HG02970 (cell line): Measurements from ENCODE around the gene ARF1.

ENCODE experiments used
- ATAC-seq: cut with Tn5 transposase; IDR thresholded peaks from one replicate; pipeline ENCODE4 v1.9.1; 2021; ENCODE audit warnings: mild to moderate bottlenecking, moderate library complexity, moderate number of reproducible peaks; ENCODE audit not compliant: unreplicated experiment, low FRiP score

ARF1 gene

GRCh38 chr1:228082214-228082917, at the start of gene ARF1:
TSS of gene ARF1 (plus strand) at chr1:228082708. CDS start at chr1:228097115, 14,407 bp downstream.
- peak; percentile 89 for ATAC-seq

GRCh38 chr1:228033376-228033775, 49.1 kb upstream of the ARF1 start:
- ATAC-seq: no peak

- ATAC-seq: no peak
Measured at GRCh38 chr1:228034954-228035837, 47.3 kb upstream of the ARF1 start.

GRCh38 chr1:228035844-228036243, 46.7 kb upstream of the ARF1 start:
- ATAC-seq: no peak

- ATAC-seq: no peak
Measured at GRCh38 chr1:228036701-228037231, 45.7 kb upstream of the ARF1 start.

- ATAC-seq: no peak
Measured at GRCh38 chr1:228037401-228038386, 44.8 kb upstream of the ARF1 start.

- no peak for ATAC-seq
Measured at GRCh38 chr1:228038387-228039005, 44.0 kb upstream of the ARF1 start.

- no peak for ATAC-seq
Measured at GRCh38 chr1:228039006-228039903, 43.3 kb upstream of the ARF1 start.

- ATAC-seq: no peak
Measured at GRCh38 chr1:228039986-228040385, 42.5 kb upstream of the ARF1 start.

GRCh38 chr1:228041316-228041715, 41.2 kb upstream of the ARF1 start:
- ATAC-seq: no peak

- ATAC-seq: no peak
Measured at GRCh38 chr1:228042508-228042907, 40.0 kb upstream of the ARF1 start.

GRCh38 chr1:228043281-228043848, 39.1 kb upstream of the ARF1 start:
- ATAC-seq: no peak

- no peak for ATAC-seq
Measured at GRCh38 chr1:228044961-228045360, 37.5 kb upstream of the ARF1 start.

- ATAC-seq: no peak
Measured at GRCh38 chr1:228045405-228045804, 37.1 kb upstream of the ARF1 start.

- no peak for ATAC-seq
Measured at GRCh38 chr1:228045871-228046270, 36.6 kb upstream of the ARF1 start.

GRCh38 chr1:228046421-228047182, 35.9 kb upstream of the ARF1 start:
- ATAC-seq: no peak

GRCh38 chr1:228047183-228047466, 35.4 kb upstream of the ARF1 start:
- ATAC-seq: no peak

GRCh38 chr1:228048120-228048519, 34.4 kb upstream of the ARF1 start:
- no peak for ATAC-seq
